Spleen (tissue), 11 donors: ENCODE data around the gene ADGRF3. TPM values are rescaled to one million over a fixed set of nuclear protein-coding genes. Genes with fewer than 3 reads are reported as not detected.

Source experiments
- DNase-seq: peaks from one replicate; pipeline ENCODE4 v3.0.0-alpha.2; 2020
- H3K27ac ChIP-seq, 8 donors: fragments of 200-600 bp; sonication (generic) in 7 of 8; 1 replicate in 4 of 8; 2 replicates in 4 of 8; pipeline versions ENCODE4 v1.5.0 to v1.8.0; 2016 to 2021; ENCODE audit warnings: inconsistent platforms in 4 of 8, mild to moderate bottlenecking in 4 of 8, moderate library complexity in 1 of 8
- H3K27me3 ChIP-seq, 7 donors: fragments of 200-600 bp; sonication (generic) in 6 of 7; replicated peaks in 1 of 7; 1 replicate in 4 of 7; 2 replicates in 3 of 7; pipeline versions ENCODE4 v1.5.0 to v1.8.0; 2016 to 2021; ENCODE audit warnings: inconsistent platforms in 3 of 7, mild to moderate bottlenecking in 1 of 7
- H3K36me3 ChIP-seq, 6 donors: fragments of 200-600 bp; sonication (generic) in 5 of 6; 1 replicate in 4 of 6; 2 replicates in 2 of 6; pipeline versions ENCODE4 v1.5.0 to v1.8.0; 2016 to 2021; ENCODE audit warnings: inconsistent platforms in 2 of 6
- H3K4me1 ChIP-seq, 6 donors: fragments of 200-600 bp; sonication (generic) in 5 of 6; 1 replicate in 3 of 6; 2 replicates in 3 of 6; pipeline versions ENCODE4 v1.5.0 to v1.8.0; 2016 to 2021; ENCODE audit warnings: inconsistent platforms in 3 of 6
- H3K4me3 ChIP-seq, 8 donors: fragments of 200-600 bp; sonication (generic) in 7 of 8; 1 replicate in 4 of 8; 2 replicates in 4 of 8; pipeline versions ENCODE4 v1.5.0 to v1.8.0; 2016 to 2021; ENCODE audit warnings: inconsistent platforms in 4 of 8, mild to moderate bottlenecking in 4 of 8, moderate library complexity in 2 of 8
- H3K9me3 ChIP-seq, 8 donors: fragments of 200-600 bp; sonication (generic) in 7 of 8; 1 replicate in 4 of 8; 2 replicates in 4 of 8; pipeline versions ENCODE4 v1.5.0 to v1.8.0; 2016 to 2021; ENCODE audit warnings: inconsistent platforms in 4 of 8
- CTCF ChIP-seq, 11 experiments: fragments of 200-600 bp in 7 of 11; fragments of 450-650 bp in 4 of 11; sonication (generic) in 4 of 11; IDR thresholded peaks in 8 of 11; conservative IDR thresholded peaks in 3 of 11; 1 replicate in 7 of 11; 2 replicates in 4 of 11; pipeline versions ENCODE4 v1.4.0 to v1.8.0; 2016 to 2021; ENCODE audit warnings: antibody characterized with exemption in 11 of 11, inconsistent platforms in 4 of 11, mild to moderate bottlenecking in 1 of 11
- POLR2A ChIP-seq, 3 donors: fragments of 450-650 bp; IDR thresholded peaks; one replicate each; pipeline ENCODE4 v1.5.1; 2017; ENCODE audit warnings: antibody characterized with exemption in 3 of 3, mild to moderate bottlenecking in 1 of 3
- POLR2AphosphoS5 ChIP-seq, 3 donors: sonication (generic); formaldehyde crosslinking; IDR thresholded peaks; one replicate each; pipeline ENCODE4 v1.5.1; 2017; ENCODE audit warnings: antibody characterized with exemption in 3 of 3
- WGBS, 5 donors: extraction: QIAGEN DNeasy Blood & Tissue Kit in 3 of 5; methylation state at CpG; one replicate each; pipeline versions ENCODE4 v1.1.5 to v1.1.7; 2013 to 2018; 5-methylcytosine and 5-hydroxymethylcytosine counted together
- intact Hi-C: fragments of 100-400 bp; cut with DNase I; formaldehyde crosslinking; loops from one replicate; pipeline ENCODE4 v1.15.0; 2023; ENCODE audit warnings: low total_unique reads
- polyA plus RNA-seq, 3 donors: library from polyadenylated mRNA; stranded (reverse); fragments of 200-250 nt; gene quantifications; one replicate each; pipeline ENCODE4 v1.2.1, GENCODE V29; 2013
- total RNA-seq, 7 donors: library from RNA; depleted of rRNA in 3 of 7; stranded (reverse); fragments of >200 nt in 3 of 7; fragmentation: NEBNext Ultra II Directional in 4 of 7; extraction: Animal tissue kit (Norgen Biotek cat#: 25700) in 4 of 7; gene quantifications; one replicate each; pipeline versions ENCODE4 v1.1.0 to v1.2.1, GENCODE V29; 2016 to 2021
- donor health status: healthy with polysubstance abuse.
- donor health status: DM: no; HTN: no; CAD: no; lungs with moderate emphysema.
- donor health status: DM: no; HTN: no; CAD: no.
- donor health status: Bipolar disorder and iron deficiency.
- donor health status: healthy.
- donor health status: DM: no; HTN: no; CAD: no.
- donor health status: DM: yes; HTN: yes; CAD: no.

Gene ADGRF3
- total and polyA plus RNA-seq, 10 donors = 0.15 to 6.2 (median 0.63) TPM

DNA sequence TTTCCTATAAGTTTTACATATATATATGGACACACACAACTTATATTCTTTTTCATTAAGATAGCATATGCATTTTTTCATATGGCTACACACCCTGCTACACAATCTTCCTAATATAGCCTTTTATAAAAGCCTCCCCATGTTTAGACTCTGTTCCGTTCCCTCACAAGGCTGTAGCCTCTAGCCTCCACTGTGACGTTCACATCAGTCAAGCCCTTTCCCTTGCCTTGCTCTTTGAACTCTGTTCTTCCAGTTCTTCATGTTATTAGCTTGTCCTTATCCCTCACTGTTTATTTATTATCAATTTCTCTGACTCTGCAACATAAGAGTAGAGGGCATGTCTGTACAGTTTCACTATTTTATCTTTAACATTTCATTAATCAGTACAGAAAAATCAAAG, 63.0 kb downstream of the ADGRF3 start:
- WGBS, 5 donors = 91 to 95% (median 93%) methylated on average over 2 of the region's 2 CpGs
- TF ChIP-seq POLR2A (IDR thresholded peaks at IDR 0.05) = no peak
- TF ChIP-seq POLR2AphosphoS5 (IDR thresholded peaks at IDR 0.05) = no peak
- TF ChIP-seq CTCF (IDR thresholded peaks at IDR 0.05 in 8 of 11, conservative IDR thresholded peaks at IDR 0.05 in 3 of 11) = no peak
- no peaks in the 10 kb centered on the region for H3K9me3 ChIP-seq
- H3K4me3 ChIP-seq = no peak overlapping the region
- intact Hi-C loops = no loop called here
- H3K36me3 ChIP-seq = peaks cover 8 to 100% (median 91%) of the 10 kb centered on the region in 6 donors
- H3K4me1 ChIP-seq = no peaks in the 10 kb centered on the region
- no peak overlapping the region for H3K27ac ChIP-seq
- H3K27me3 ChIP-seq = no peaks in the 10 kb centered on the region
- DNase-seq = no peak

DNA sequence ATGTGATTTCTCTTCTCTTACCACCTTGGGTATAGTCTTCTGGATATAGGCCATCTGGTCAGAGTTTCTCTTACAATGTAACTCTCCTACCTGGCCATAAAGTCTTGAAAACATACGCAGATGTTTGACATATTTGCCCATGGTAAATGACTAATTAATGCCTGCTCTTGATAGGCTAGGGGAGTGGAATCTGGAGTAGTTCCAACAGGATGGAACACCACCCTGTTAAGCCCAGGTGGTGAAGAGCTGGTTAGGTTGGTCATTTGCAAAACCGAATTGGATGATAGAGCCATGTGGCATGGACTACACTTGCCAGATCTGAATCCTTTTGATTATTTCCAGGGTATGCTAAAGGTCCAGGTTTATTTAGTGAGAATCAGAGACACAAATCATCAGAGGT, 65.4 kb downstream of the ADGRF3 start:
- Histone ChIP-seq H3K4me1 (no peaks in the 10 kb centered on the region), H3K27me3 (no peaks in the 10 kb centered on the region), H3K9me3 (no peaks in the 10 kb centered on the region), H3K27ac (no peak overlapping the region), H3K36me3 (peaks cover 8 to 100% (median 95%) of the 10 kb centered on the region in 6 donors), H3K4me3 (no peak overlapping the region)
- no peak for DNase-seq
- intact Hi-C loops = no loop called here
- 92 to 97% (median 95%) methylated on average over 2 of the region's 2 CpGs for WGBS, 5 donors
- no peak for TF ChIP-seq CTCF (IDR thresholded peaks at IDR 0.05 in 8 of 11, conservative IDR thresholded peaks at IDR 0.05 in 3 of 11)
- TF ChIP-seq POLR2AphosphoS5 (IDR thresholded peaks at IDR 0.05) = no peak
- no peak for TF ChIP-seq POLR2A (IDR thresholded peaks at IDR 0.05)

GRCh38 chr2:26279886-26280285, 66.7 kb downstream of the ADGRF3 start:
- intact Hi-C loops = no loop called here
- 91 to 95% (median 94%) methylated on average over 3 of the region's 3 CpGs for WGBS, 5 donors

More at GRCh38 chr2:26279886-26280285, 66.7 kb downstream of the ADGRF3 start:
- Histone ChIP-seq H3K4me3 (no peak overlapping the region), H3K27ac (no peak overlapping the region), H3K9me3 (no peaks in the 10 kb centered on the region), H3K36me3 (peaks cover 8 to 100% (median 88%) of the 10 kb centered on the region in 6 donors), H3K4me1 (peaks cover 0 to 12% (median 5%) of the 10 kb centered on the region in 6 donors), H3K27me3 (no peaks in the 10 kb centered on the region)
- no peak for DNase-seq
- TF ChIP-seq POLR2AphosphoS5 (IDR thresholded peaks at IDR 0.05) = no peak
- no peak for TF ChIP-seq POLR2A (IDR thresholded peaks at IDR 0.05)
- no peak for TF ChIP-seq CTCF (IDR thresholded peaks at IDR 0.05 in 8 of 11, conservative IDR thresholded peaks at IDR 0.05 in 3 of 11)
